GM23338 (cell line): Measurements from ENCODE around the gene GOLGA8B.
"Not testable (repeated sequence)": the region's sequence is repeated elsewhere in the genome, so short reads cannot be mapped to it uniquely, and the experiment has no call there.

ENCODE experiments used
- CTCF ChIP-seq, 2 experiments: fragments of 200-600 bp in 1 of 2; sonication (generic) in 1 of 2; conservative IDR thresholded peaks; 2 replicates each; pipeline versions ENCODE4 v1.5.1 to v1.6.1; 2016 to 2017; ENCODE audit warnings: antibody characterized with exemption in 2 of 2, low read depth in 2 of 2, mild to moderate bottlenecking in 2 of 2, moderate library complexity in 1 of 2
- POLR2AphosphoS5 ChIP-seq: IDR thresholded peaks from 2 replicates; pipeline ENCODE4 v1.6.1; 2016; ENCODE audit warnings: antibody characterized with exemption, low read depth
- REST ChIP-seq: IDR thresholded peaks from one replicate; pipeline ENCODE4 v1.6.1; 2018; ENCODE audit warnings: antibody characterized with exemption; ENCODE audit not compliant: unreplicated experiment

GRCh38 chr15:34577658-34578282 is 5.7 kb downstream of the GOLGA8B start:
- TF ChIP-seq CTCF (conservative IDR thresholded peaks at IDR 0.05; ENCODE audit: low read depth in 2 of 2); POLR2AphosphoS5; REST: not testable (repeated sequence)
